Epithelial cell of esophagus (primary cell): Measurements from ENCODE around the gene PDLIM3.

Experiments
- DNase-seq: peaks from one replicate; pipeline ENCODE4 v3.0.0; 2010; ENCODE audit warnings: low read depth
- H3K4me3 ChIP-seq: 2 replicates; pipeline ENCODE4 v1.5.1; 2011; ENCODE audit warnings: mild to moderate bottlenecking, low read length, control low read depth
- CTCF ChIP-seq: IDR thresholded peaks from 2 replicates; pipeline ENCODE4 v1.5.1; 2011; ENCODE audit warnings: low read depth, mild to moderate bottlenecking, low read length, control low read depth, inconsistent platforms; ENCODE audit not compliant: insufficient read depth; ENCODE audit errors: missing control alignments

PDLIM3 gene

GRCh38 chr4:185471235-185472102, 63.8 kb downstream of the PDLIM3 start, which contains the start of gene CCDC110:
Gene CCDC110 (minus strand): TSS chr4:185471733. CDS start chr4:185471683, 50 bp downstream.
- DNase-seq, result peak; percentile 99
- no peak for TF ChIP-seq CTCF
- H3K4me3 ChIP-seq, result peak within 1 kb of the TSS; percentile 58

- peak; percentile 30 for DNase-seq
- TF ChIP-seq CTCF, result no peak
- peak overlapping the region; percentile 48 for H3K4me3 ChIP-seq
These were observed 64.7 kb downstream of the PDLIM3 start for GRCh38 chr4:185470501-185471195.

GRCh38 chr4:185469580-185470154, 65.6 kb downstream of the PDLIM3 start:
- H3K4me3 ChIP-seq, result no peak overlapping the region
- no peak for TF ChIP-seq CTCF
- DNase-seq, result no peak

GRCh38 chr4:185468999-185469398, 66.3 kb downstream of the PDLIM3 start:
- no peak for DNase-seq

GRCh38 chr4:185467991-185468390, 67.3 kb downstream of the PDLIM3 start:
- H3K4me3 ChIP-seq, result no peak overlapping the region
- TF ChIP-seq CTCF, result no peak
- DNase-seq, result no peak

More at GRCh38 chr4:185468999-185469398, 66.3 kb downstream of the PDLIM3 start:
- no peak overlapping the region for H3K4me3 ChIP-seq
- no peak for TF ChIP-seq CTCF

GRCh38 chr4:185467101-185467500, 68.2 kb downstream of the PDLIM3 start:
- no peak overlapping the region for H3K4me3 ChIP-seq
- no peak for TF ChIP-seq CTCF

More at GRCh38 chr4:185467101-185467500, 68.2 kb downstream of the PDLIM3 start:
- DNase-seq, result no peak
